D721Med (cell line): ENCODE measurements around the gene SLC11A2.

ENCODE experiments used
- DNase-seq: peaks from one replicate; pipeline ENCODE4 v3.0.0; 2011; ENCODE audit warnings: low spot score; ENCODE audit not compliant: insufficient read length
- FAIRE-seq: peaks from 2 replicates; lab custom pipeline; 2011; peaks lifted over from hg19 to GRCh38; lab: Jason Lieb, UNC
- CTCF ChIP-seq: IDR thresholded peaks from 2 replicates; pipeline ENCODE4 v1.5.1; 2012; ENCODE audit warnings: mild to moderate bottlenecking, control low read depth; ENCODE audit not compliant: insufficient read depth; ENCODE audit errors: missing control alignments

SLC11A2 gene

GRCh38 chr12:50985322-50985721, 40.9 kb downstream of the SLC11A2 start:
- no peak for TF ChIP-seq CTCF
- DNase-seq, result no peak
- no peak for FAIRE-seq

GRCh38 chr12:50984586-50985298, 41.4 kb downstream of the SLC11A2 start:
- no peak for FAIRE-seq
- DNase-seq, result no peak
- no peak for TF ChIP-seq CTCF

- DNase-seq, result no peak
- no peak for FAIRE-seq
- no peak for TF ChIP-seq CTCF
Observed at GRCh38 chr12:50981319-50982239, 44.6 kb downstream of the SLC11A2 start.

- DNase-seq (no peak), FAIRE-seq (no peak)
- TF ChIP-seq CTCF, result no peak
Observed at GRCh38 chr12:50980545-50980944, 45.6 kb downstream of the SLC11A2 start.

- no peak for TF ChIP-seq CTCF
- no peak for DNase-seq
- no peak for FAIRE-seq
Observed at GRCh38 chr12:50979369-50980052, 46.7 kb downstream of the SLC11A2 start.

- TF ChIP-seq CTCF, result no peak
- no peak for DNase-seq
- no peak for FAIRE-seq
Observed at GRCh38 chr12:50971946-50972345, 54.2 kb downstream of the SLC11A2 start.
